ENCODE measurements around the gene LRRC46. TPM values are rescaled to one million over a fixed set of nuclear protein-coding genes. Genes with fewer than 3 reads are reported as not detected.

LRRC46 gene
- total RNA-seq, 2 experiments from 2014 or later, result 0.38 to 0.67 TPM

GRCh38 chr17:47884905-47885730, 53.6 kb downstream of the LRRC46 start:
- H3K27ac Mint-ChIP-seq, result no peak overlapping the region
- no peaks in the 10 kb centered on the region for H3K36me3 Mint-ChIP-seq (ENCODE audit: low read depth)
- POLR2A ChIA-PET, result interaction anchor here (0.6 to 1.5 kb wide), 9 partner anchors 11 to 205 kb away, joined by 3 to 6 read pairs (median 3); partner anchors contain the start of gene SP2
- no peaks in the 10 kb centered on the region for H3K9me3 Mint-ChIP-seq
- DNase-seq, result no peak
- no peak overlapping the region for H3K4me3 Mint-ChIP-seq
- no peaks in the 10 kb centered on the region for H3K27me3 Mint-ChIP-seq
- no peak for ATAC-seq
- intact Hi-C loops (cut with micrococcal nuclease), result no loop called here
- H3K4me1 Mint-ChIP-seq (ENCODE audit: low read depth), result peaks cover 22% of the 10 kb centered on the region
- TF ChIP-seq CTCF (IDR thresholded peaks at IDR 0.05), result no peak
- CTCF ChIA-PET, result interaction anchor here (0.9 to 18.8 kb wide), 5 partner anchors 13 to 85 kb away, joined by 4 to 586 read pairs (median 4); partner anchors contain the start of genes CDK5RAP3, SCRN2 and SP6

Other genes starting within 250 kb of the LRRC46 start
- gene KPNB1, start 181.8 kb upstream of the LRRC46 start, total RNA-seq, result 100 to 1,000 TPM; 589 to 605 TPM
- gene TBKBP1, start 137.5 kb upstream of the LRRC46 start, total RNA-seq, result 10 to 100 TPM; 12.4 to 13.6 TPM
- gene TBX21, start 98.4 kb upstream of the LRRC46 start, total RNA-seq, result 10 to 100 TPM; 53.0 to 56.9 TPM
- gene OSBPL7, start 9.9 kb upstream of the LRRC46 start, total RNA-seq, result 10 to 100 TPM; 18.0 to 19.8 TPM
- gene MRPL10, start 129 bp upstream of the LRRC46 start, total RNA-seq, result 10 to 100 TPM; 66.5 to 67.0 TPM
- gene SCRN2, start 9.6 kb downstream of the LRRC46 start, total RNA-seq, result 10 to 100 TPM; 21.0 to 23.8 TPM
- under 1 TPM; 0.13 to 0.18 TPM for gene SP6, start 19.5 kb downstream of the LRRC46 start, total RNA-seq
- 10 to 100 TPM; 11.5 to 13.2 TPM for gene SP2, start 64.6 kb downstream of the LRRC46 start, total RNA-seq
- gene PNPO, start 109.9 kb downstream of the LRRC46 start, total RNA-seq, result 10 to 100 TPM; 41.0 to 42.7 TPM
- not detected for gene PRR15L, start 126.2 kb downstream of the LRRC46 start, total RNA-seq
- 100 to 1,000 TPM; 161 to 171 TPM for gene CDK5RAP3, start 139.4 kb downstream of the LRRC46 start, total RNA-seq
- 1 to 10 TPM; 4.3 to 4.6 TPM for gene COPZ2, start 206.1 kb downstream of the LRRC46 start, total RNA-seq
- 10 to 100 TPM; 88.3 to 90.3 TPM for gene NFE2L1, start 216.7 kb downstream of the LRRC46 start, total RNA-seq

Data from activated CD8-positive, alpha-beta T cell treated with anti-CD3 and anti-CD28 coated beads for 36 hours (primary cell).